Endothelial cell of umbilical vein (primary cell): ENCODE data around the gene DCUN1D2. TPM values are rescaled to one million over a fixed set of nuclear protein-coding genes. Genes with fewer than 3 reads are reported as not detected.

Experiments used
- BruUV-seq: library from RNA; stranded (reverse); fragments of 400-500 nt; replicated peaks from 2 replicates; lab custom pipeline; 2021; lab: Mats Ljungman, UMichigan
- CTCF ChIA-PET: fragments of 300-600, 350-600 bp; sonication (Branson Sonifier 250); formaldehyde crosslinking; loops from one replicate; lab custom pipeline; 2021; ENCODE audit warnings: antibody characterized with exemption, inconsistent platforms; lab: Charles Lee
- POLR2A ChIA-PET: fragments of 300-600, 350-600 bp; sonication (Branson Sonifier 250); formaldehyde crosslinking; loops from one replicate; lab custom pipeline; 2021; ENCODE audit warnings: antibody characterized with exemption, inconsistent platforms; lab: Charles Lee
- DNase-seq: peaks from one replicate; pipeline ENCODE4 v3.0.0-alpha.2; 2011; ENCODE audit warnings: low read depth, low spot score
- FAIRE-seq: peaks from 2 replicates; lab custom pipeline; 2011; peaks lifted over from hg19 to GRCh38; lab: Jason Lieb, UNC
- H2AFZ ChIP-seq: 2 replicates; pipeline ENCODE4 v1.6.0; 2012; ENCODE audit warnings: low read depth, low read length, control low read depth, inconsistent platforms
- H3K27ac ChIP-seq: 2 replicates; pipeline ENCODE4 v1.5.1; 2011; ENCODE audit warnings: low read depth, mild to moderate bottlenecking, control low read depth, low read length, moderate library complexity; ENCODE audit not compliant: insufficient read depth
- H3K27me3 ChIP-seq, 2 experiments: 2 replicates each; pipeline versions ENCODE4 v1.6.0 to v1.6.1; 2011; ENCODE audit warnings: low read length in 2 of 2, mixed read lengths in 1 of 2; ENCODE audit not compliant: control insufficient read depth in 2 of 2, insufficient read depth in 2 of 2
- H3K36me3 ChIP-seq, 2 experiments: 2 replicates in 1 of 2; 3 replicates in 1 of 2; pipeline ENCODE4 v1.5.1; 2011; ENCODE audit warnings: low read length in 2 of 2, mild to moderate bottlenecking in 1 of 2, moderate library complexity in 1 of 2; ENCODE audit not compliant: control insufficient read depth in 2 of 2, insufficient read depth in 2 of 2; ENCODE audit errors: extremely low read depth in 1 of 2
- H3K4me1 ChIP-seq: 3 replicates; pipeline ENCODE4 v1.5.1; 2011; ENCODE audit warnings: mild to moderate bottlenecking, low read length; ENCODE audit not compliant: control insufficient read depth, insufficient read depth; ENCODE audit errors: extremely low read depth
- H3K4me2 ChIP-seq: 2 replicates; pipeline ENCODE4 v1.6.1; 2011; ENCODE audit warnings: low read length, control low read depth, mixed read lengths; ENCODE audit not compliant: insufficient read depth
- H3K4me3 ChIP-seq, 3 experiments: fragments of 200-600 bp in 1 of 3; sonication (generic), shearing (Covaris generic) in 1 of 3; replicated peaks in 1 of 3; 2 replicates each; pipeline ENCODE4 v1.5.1; 2011 to 2016; ENCODE audit warnings: control low read depth in 3 of 3, low read length in 3 of 3, mild to moderate bottlenecking in 2 of 3, inconsistent platforms in 1 of 3, low read depth in 1 of 3, moderate library complexity in 1 of 3; ENCODE audit not compliant: insufficient read depth in 1 of 3
- H3K79me2 ChIP-seq: 2 replicates; pipeline ENCODE4 v1.6.0; 2012; ENCODE audit warnings: low read length, inconsistent platforms; ENCODE audit not compliant: control insufficient read depth, insufficient read depth
- H3K9ac ChIP-seq: replicated peaks from 2 replicates; pipeline ENCODE3; 2011; ENCODE audit warnings: low read length, control low read depth; ENCODE audit not compliant: insufficient read depth; ENCODE audit errors: extremely low read depth
- H3K9me1 ChIP-seq: replicated peaks from 3 replicates; pipeline ENCODE4 v1.6.0; 2011; ENCODE audit warnings: mild to moderate bottlenecking, low read length; ENCODE audit not compliant: control insufficient read depth, insufficient read depth; ENCODE audit errors: extremely low read depth
- H3K9me3 ChIP-seq: replicated peaks from 2 replicates; pipeline ENCODE4 v1.5.1; 2012; ENCODE audit warnings: low read length, inconsistent platforms; ENCODE audit not compliant: control insufficient read depth, insufficient read depth
- H4K20me1 ChIP-seq: replicated peaks from 2 replicates; pipeline ENCODE3; 2011; ENCODE audit warnings: mild to moderate bottlenecking, low read length; ENCODE audit not compliant: control insufficient read depth, insufficient read depth; ENCODE audit errors: extremely low read depth
- CTCF ChIP-seq, 2 donors: IDR thresholded peaks; 1 replicate in 1 of 2; 2 replicates in 1 of 2; pipeline ENCODE4 v1.5.1; 2011; ENCODE audit warnings: low read length in 2 of 2, mild to moderate bottlenecking in 2 of 2, moderate library complexity in 2 of 2, control low read depth in 1 of 2, inconsistent platforms in 1 of 2, low read depth in 1 of 2; ENCODE audit not compliant: insufficient read depth in 1 of 2; ENCODE audit errors: extremely low read depth in 1 of 2
- EZH2 ChIP-seq: IDR thresholded peaks from 2 replicates; pipeline ENCODE4 v1.6.1; 2012; ENCODE audit warnings: borderline replicate concordance, low read depth, mild to moderate bottlenecking, moderate library complexity, low read length, inconsistent platforms; ENCODE audit not compliant: severe bottlenecking
- FOS ChIP-seq: IDR thresholded peaks from 2 replicates; pipeline ENCODE4 v1.6.1; 2011; ENCODE audit warnings: mild to moderate bottlenecking, low read length, moderate library complexity, borderline replicate concordance; ENCODE audit not compliant: insufficient read depth
- GATA2 ChIP-seq: IDR thresholded peaks from 2 replicates; pipeline ENCODE4 v1.7.0; 2011; ENCODE audit warnings: low read depth, mild to moderate bottlenecking, moderate library complexity, mixed read lengths, low read length; ENCODE audit not compliant: insufficient read length, insufficient read depth
- JUN ChIP-seq: IDR thresholded peaks from 2 replicates; pipeline ENCODE4 v1.6.1; 2011; ENCODE audit warnings: borderline replicate concordance, low read depth; ENCODE audit not compliant: insufficient read length, insufficient read depth
- MYC ChIP-seq: IDR thresholded peaks from one replicate; pipeline ENCODE4 v1.6.1; 2011; ENCODE audit warnings: mild to moderate bottlenecking, low read depth, low read length
- POLR2A ChIP-seq: IDR thresholded peaks from 2 replicates; pipeline ENCODE4 v1.6.1; 2012; ENCODE audit warnings: low read depth, mild to moderate bottlenecking, control low read depth, low read length
- POLR2AphosphoS5 ChIP-seq: IDR thresholded peaks from 2 replicates; pipeline ENCODE4 v1.6.1; 2012; ENCODE audit warnings: low read depth, mild to moderate bottlenecking, control low read depth, low read length, moderate library complexity; ENCODE audit not compliant: insufficient read depth
- dilution Hi-C: fragments of 300-500 bp; cut with MboI; formaldehyde crosslinking; loops from one replicate; pipeline ENCODE4 v1.15.0; 2019; ENCODE audit warnings: low sequenced_read_pairs; ENCODE audit not compliant: extremely low pct_ligation_motif_present
- intact Hi-C: fragments of 100-400 bp; cut with micrococcal nuclease; formaldehyde crosslinking; loops from one replicate; pipeline ENCODE4 v1.10.0; 2022
- polyA plus RNA-seq, 4 experiments: library from polyadenylated mRNA; depleted of rRNA in 3 of 4; stranded (reverse) in 3 of 4; unstranded in 1 of 4; fragments of >200 nt; gene quantifications; 2 replicates each; pipeline versions ENCODE4 v1.2.1 to v1.2.3, GENCODE V29; 2011 to 2012; ENCODE audit warnings: missing spikeins in 1 of 4
- total RNA-seq: library from RNA; stranded (reverse); gene quantifications from 2 replicates; pipeline ENCODE4 v1.2.3, GENCODE V29; 2021
- TF ChIP-seq, protein P1 (sequence below): IDR thresholded peaks from 2 replicates; pipeline ENCODE4 v1.6.1; 2011; ENCODE audit not compliant: insufficient read depth, insufficient read length

The DCUN1D2 gene
- total and polyA plus RNA-seq, 2 donors (not counting 3 experiments of a cell fraction or from before 2014, with no cell fraction given) = 10.5 to 24.9 TPM

DNA sequence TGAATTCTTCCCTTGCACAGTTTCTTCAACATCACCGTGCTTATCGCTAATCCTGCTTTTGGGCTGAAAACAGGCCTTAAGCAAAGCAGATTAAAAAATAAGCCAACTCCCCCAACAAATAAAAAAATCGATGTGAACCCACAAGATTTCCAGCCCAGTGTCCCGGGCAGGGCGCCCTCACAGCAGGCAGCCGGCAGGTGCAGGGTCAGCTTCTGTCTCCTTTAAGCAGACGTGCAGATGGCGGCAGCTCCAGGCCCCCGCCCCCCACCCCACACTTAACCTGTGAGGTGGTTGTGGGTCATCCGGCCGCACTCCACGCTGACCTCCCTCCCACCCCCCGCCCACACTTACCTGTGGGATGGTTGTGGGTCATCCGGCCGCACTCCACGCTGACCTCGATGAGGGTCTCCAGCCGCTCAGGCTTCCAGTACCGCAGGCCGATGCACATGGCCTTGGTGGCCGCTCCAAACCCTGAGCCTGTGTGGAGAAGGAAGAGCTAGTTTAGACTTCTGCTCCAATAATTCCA is 57.1 kb downstream of the DCUN1D2 start:
- Histone ChIP-seq H3K9ac (no peak overlapping the region), H3K27me3 (no peaks in the 10 kb centered on the region), H3K36me3 (no peaks in the 10 kb centered on the region), H3K27ac (no peak overlapping the region), H3K9me3 (no peaks in the 10 kb centered on the region), H3K9me1 (no peaks in the 10 kb centered on the region), H3K4me1 (no peaks in the 10 kb centered on the region), H4K20me1 (no peaks in the 10 kb centered on the region), H3K79me2 (no peaks in the 10 kb centered on the region), H2AFZ (no peak overlapping the region), H3K4me2 (no peak overlapping the region), H3K4me3 (no peak overlapping the region)
- ChIA-PET POLR2A (no interaction called here), CTCF (interaction anchor here (0.9 kb wide), 1 partner anchor 491 kb away, joined by 3 read pairs; no protein-coding TSS in a partner anchor)
- TF ChIP-seq CTCF (IDR thresholded peaks at IDR 0.05; ENCODE audit: extremely low read depth in 1 of 2, insufficient read depth in 1 of 2, low read depth in 1 of 2, low read length in 2 of 2) (no peak), POLR2A (no peak), FOS (no peak), EZH2 (no peak), POLR2AphosphoS5 (no peak), MYC (no peak), JUN (no peak), GATA2 (no peak)
- TF ChIP-seq, protein P1, sequence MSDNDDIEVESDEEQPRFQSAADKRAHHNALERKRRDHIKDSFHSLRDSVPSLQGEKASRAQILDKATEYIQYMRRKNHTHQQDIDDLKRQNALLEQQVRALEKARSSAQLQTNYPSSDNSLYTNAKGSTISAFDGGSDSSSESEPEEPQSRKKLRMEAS = no peak
- no peak for DNase-seq
- intact Hi-C loops = no loop called here
- FAIRE-seq = no peak
- dilution Hi-C loops = no loop called here
- BruUV-seq = no TSS peak
